Measurements from ENCODE around the gene CYTH1. TPM values are rescaled to one million over a fixed set of nuclear protein-coding genes. Genes with fewer than 3 reads are reported as not detected.

The CYTH1 gene
- polyA plus RNA-seq, 1 experiment, result 12.8 TPM

- DNase-seq (ENCODE audit: low read depth), result no peak
- Histone ChIP-seq H3K4me3 (ENCODE audit: low read depth, low read length) (no peak overlapping the region; the same call in 1 of the 2 replicates), H3K36me3 (ENCODE audit: control insufficient read depth, insufficient read depth, low read length) (no peaks in the 10 kb centered on the region), H3K27me3 (ENCODE audit: control insufficient read depth, insufficient read depth, low read length) (no peaks in the 10 kb centered on the region)
- TF ChIP-seq CTCF (IDR thresholded peaks at IDR 0.05; ENCODE audit: insufficient read depth, low read depth, low read length), result no peak
- ChIA-PET CTCF (interaction anchor here (1.1 to 2.9 kb wide), 3 partner anchors 14 to 226 kb away, joined by 3 to 18 read pairs (median 8); no protein-coding TSS in a partner anchor), POLR2A (no interaction called here)
Measured at GRCh38 chr17:78723001-78723796, 58.9 kb downstream of the CYTH1 start.

- ChIA-PET CTCF (interaction anchor here (1.1 to 2.9 kb wide), 4 partner anchors 13 to 300 kb away, joined by 3 to 18 read pairs (median 6); no protein-coding TSS in a partner anchor), POLR2A (no interaction called here)
- Histone ChIP-seq H3K27me3 (ENCODE audit: control insufficient read depth, insufficient read depth, low read length) (no peaks in the 10 kb centered on the region), H3K4me3 (ENCODE audit: low read depth, low read length) (no peak overlapping the region), H3K36me3 (ENCODE audit: control insufficient read depth, insufficient read depth, low read length) (no peaks in the 10 kb centered on the region)
- TF ChIP-seq CTCF (IDR thresholded peaks at IDR 0.05; ENCODE audit: insufficient read depth, low read depth, low read length), result no peak
- no peak for DNase-seq (ENCODE audit: low read depth)
Measured at GRCh38 chr17:78722246-78722761, 59.8 kb downstream of the CYTH1 start.

- Histone ChIP-seq H3K27me3 (ENCODE audit: control insufficient read depth, insufficient read depth, low read length) (no peaks in the 10 kb centered on the region), H3K36me3 (ENCODE audit: control insufficient read depth, insufficient read depth, low read length) (no peaks in the 10 kb centered on the region), H3K4me3 (ENCODE audit: low read depth, low read length) (no peak overlapping the region)
- ChIA-PET CTCF (interaction anchor here (0.7 to 4.3 kb wide), 2 partner anchors 11 to 222 kb away, joined by 4 to 23 read pairs; no protein-coding TSS in a partner anchor), POLR2A (no interaction called here)
- no peak for TF ChIP-seq CTCF (IDR thresholded peaks at IDR 0.05; ENCODE audit: insufficient read depth, low read depth, low read length)
- no peak for DNase-seq (ENCODE audit: low read depth)
Measured at GRCh38 chr17:78719630-78720298, 62.3 kb downstream of the CYTH1 start.

- no peaks in the 10 kb centered on the region for H3K27me3 ChIP-seq (ENCODE audit: control insufficient read depth, insufficient read depth, low read length)
- DNase-seq (ENCODE audit: low read depth), result no peak
- ChIA-PET CTCF (interaction anchor here (0.7 to 4.3 kb wide), 3 partner anchors 10 to 221 kb away, joined by 4 to 23 read pairs (median 6); no protein-coding TSS in a partner anchor), POLR2A (no interaction called here)
- no peak overlapping the region for H3K4me3 ChIP-seq (ENCODE audit: low read depth, low read length)
- no peaks in the 10 kb centered on the region for H3K36me3 ChIP-seq (ENCODE audit: control insufficient read depth, insufficient read depth, low read length)
- TF ChIP-seq CTCF (IDR thresholded peaks at IDR 0.05; ENCODE audit: insufficient read depth, low read depth, low read length), result no peak
Measured at GRCh38 chr17:78718575-78719208, 63.4 kb downstream of the CYTH1 start.
